ENCODE results near the gene KANSL1L. TPM values are rescaled to one million over a fixed set of nuclear protein-coding genes. Genes with fewer than 3 reads are reported as not detected.

KANSL1L gene
- total RNA-seq, 4 donors from 2014 or later = 18.0 to 48.7 (median 25.6) TPM

DNA sequence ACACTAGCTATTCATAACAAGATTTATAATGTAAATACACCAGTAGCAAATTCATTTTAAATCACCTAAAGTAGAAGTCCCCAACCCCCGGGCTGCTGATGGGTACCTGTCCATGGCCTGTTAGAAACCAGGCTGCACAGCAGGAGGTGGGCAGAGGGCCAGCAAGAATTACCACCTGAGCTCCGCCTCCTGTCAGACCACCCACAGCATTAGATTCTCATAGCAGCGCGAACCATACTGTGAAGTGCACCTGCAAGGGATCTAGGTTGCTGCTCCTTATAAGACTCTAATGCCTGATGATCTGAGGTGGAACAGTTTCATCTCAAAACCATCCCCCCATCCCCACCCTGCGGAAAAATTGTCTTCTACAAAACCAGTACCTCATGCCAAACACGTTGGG lies 71.3 kb downstream of the KANSL1L start:
- no peak overlapping the region for H3K27ac ChIP-seq
- no peak overlapping the region for H3K4me3 ChIP-seq
- no peaks in the 10 kb centered on the region for H3K4me1 ChIP-seq
- H3K36me3 ChIP-seq = peaks cover 18% of the 10 kb centered on the region
- no peaks in the 10 kb centered on the region for H3K27me3 ChIP-seq
- 87% methylated on average over 6 of the region's 6 CpGs for WGBS
- no peak for DNase-seq (ENCODE audit: low spot score in 2 of 2)
- no peaks in the 10 kb centered on the region for H3K9me3 ChIP-seq
- TF ChIP-seq POLR2A (IDR thresholded peaks at IDR 0.05) (no peak), EP300 (IDR thresholded peaks at IDR 0.05) (no peak), POLR2AphosphoS5 (IDR thresholded peaks at IDR 0.05) (no peak)
- TF ChIP-seq, protein P1, sequence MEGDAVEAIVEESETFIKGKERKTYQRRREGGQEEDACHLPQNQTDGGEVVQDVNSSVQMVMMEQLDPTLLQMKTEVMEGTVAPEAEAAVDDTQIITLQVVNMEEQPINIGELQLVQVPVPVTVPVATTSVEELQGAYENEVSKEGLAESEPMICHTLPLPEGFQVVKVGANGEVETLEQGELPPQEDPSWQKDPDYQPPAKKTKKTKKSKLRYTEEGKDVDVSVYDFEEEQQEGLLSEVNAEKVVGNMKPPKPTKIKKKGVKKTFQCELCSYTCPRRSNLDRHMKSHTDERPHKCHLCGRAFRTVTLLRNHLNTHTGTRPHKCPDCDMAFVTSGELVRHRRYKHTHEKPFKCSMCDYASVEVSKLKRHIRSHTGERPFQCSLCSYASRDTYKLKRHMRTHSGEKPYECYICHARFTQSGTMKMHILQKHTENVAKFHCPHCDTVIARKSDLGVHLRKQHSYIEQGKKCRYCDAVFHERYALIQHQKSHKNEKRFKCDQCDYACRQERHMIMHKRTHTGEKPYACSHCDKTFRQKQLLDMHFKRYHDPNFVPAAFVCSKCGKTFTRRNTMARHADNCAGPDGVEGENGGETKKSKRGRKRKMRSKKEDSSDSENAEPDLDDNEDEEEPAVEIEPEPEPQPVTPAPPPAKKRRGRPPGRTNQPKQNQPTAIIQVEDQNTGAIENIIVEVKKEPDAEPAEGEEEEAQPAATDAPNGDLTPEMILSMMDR (IDR thresholded peaks at IDR 0.05) = no peak

- no peaks in the 10 kb centered on the region for H3K36me3 ChIP-seq
- no peak overlapping the region for H3K27ac ChIP-seq
- H3K9me3 ChIP-seq = no peaks in the 10 kb centered on the region
- TF ChIP-seq POLR2A (IDR thresholded peaks at IDR 0.05) (no peak), POLR2AphosphoS5 (IDR thresholded peaks at IDR 0.05) (no peak), EP300 (IDR thresholded peaks at IDR 0.05) (no peak)
- TF ChIP-seq, protein P1 (IDR thresholded peaks at IDR 0.05) = no peak
- H3K27me3 ChIP-seq = no peaks in the 10 kb centered on the region
- H3K4me3 ChIP-seq = no peak overlapping the region
- no peak for DNase-seq (ENCODE audit: low spot score in 2 of 2)
- no peaks in the 10 kb centered on the region for H3K4me1 ChIP-seq
Observed at GRCh38 chr2:210094787-210095186, 76.4 kb downstream of the KANSL1L start.

DNA sequence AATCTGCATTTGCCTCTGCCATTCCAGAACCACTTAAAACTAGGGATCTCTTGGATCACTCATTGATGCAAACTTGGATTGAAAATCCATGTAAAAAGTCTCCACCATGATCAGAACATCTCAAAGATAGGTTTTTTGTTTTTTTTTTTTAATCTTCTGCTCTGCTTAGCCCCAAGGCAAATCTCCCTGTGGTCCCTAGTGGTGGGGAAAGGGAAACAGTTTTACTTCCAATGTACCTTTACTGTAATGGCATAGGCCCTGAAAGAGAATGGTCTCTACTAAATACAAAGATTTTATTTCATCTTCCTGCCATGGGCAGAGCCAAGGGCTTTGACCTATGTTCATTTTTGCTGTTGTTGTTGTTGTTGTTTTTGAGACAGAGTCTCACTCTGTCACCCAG lies 78.4 kb downstream of the KANSL1L start:
- TF ChIP-seq, protein P1 (IDR thresholded peaks at IDR 0.05) = no peak
- TF ChIP-seq EP300 (IDR thresholded peaks at IDR 0.05) (no peak), POLR2AphosphoS5 (IDR thresholded peaks at IDR 0.05) (no peak), POLR2A (IDR thresholded peaks at IDR 0.05) (no peak)
- no peak overlapping the region for H3K27ac ChIP-seq
- no peaks in the 10 kb centered on the region for H3K4me1 ChIP-seq
- H3K27me3 ChIP-seq = no peaks in the 10 kb centered on the region
- no peaks in the 10 kb centered on the region for H3K9me3 ChIP-seq
- H3K36me3 ChIP-seq = no peaks in the 10 kb centered on the region
- no peak overlapping the region for H3K4me3 ChIP-seq
- DNase-seq (ENCODE audit: low spot score in 2 of 2) = no peak

GRCh38 chr2:210086930-210087329 lies 84.3 kb downstream of the KANSL1L start:
- Histone ChIP-seq H3K36me3 (no peaks in the 10 kb centered on the region), H3K27ac (no peak overlapping the region), H3K27me3 (no peaks in the 10 kb centered on the region), H3K4me1 (no peaks in the 10 kb centered on the region), H3K9me3 (no peaks in the 10 kb centered on the region), H3K4me3 (no peak overlapping the region)
- no peak for DNase-seq (ENCODE audit: low spot score in 2 of 2)
- TF ChIP-seq POLR2AphosphoS5 (IDR thresholded peaks at IDR 0.05) (no peak), POLR2A (IDR thresholded peaks at IDR 0.05) (no peak), EP300 (IDR thresholded peaks at IDR 0.05) (no peak)
- TF ChIP-seq, protein P1 (IDR thresholded peaks at IDR 0.05) = no peak
- 42% methylated on average over 2 of the region's 2 CpGs for WGBS

GRCh38 chr2:210086292-210086691 lies 84.9 kb downstream of the KANSL1L start:
- no peak for TF ChIP-seq POLR2A (IDR thresholded peaks at IDR 0.05)
- no peak for TF ChIP-seq POLR2AphosphoS5 (IDR thresholded peaks at IDR 0.05)
- TF ChIP-seq, protein P1 (IDR thresholded peaks at IDR 0.05) = no peak
- no peak for TF ChIP-seq EP300 (IDR thresholded peaks at IDR 0.05)
- 36% methylated on average over 1 of the region's 1 CpG for WGBS
- Histone ChIP-seq H3K4me1 (no peaks in the 10 kb centered on the region), H3K9me3 (no peaks in the 10 kb centered on the region), H3K27me3 (no peaks in the 10 kb centered on the region), H3K4me3 (no peak overlapping the region), H3K27ac (no peak overlapping the region), H3K36me3 (no peaks in the 10 kb centered on the region)
- DNase-seq (ENCODE audit: low spot score in 2 of 2) = no peak

Data from suprapubic skin (tissue), 4 donors.